Measurements from ENCODE around the gene SMARCA2. TPM values are rescaled to one million over a fixed set of nuclear protein-coding genes. Genes with fewer than 3 reads are reported as not detected.

Gene SMARCA2
- total and polyA plus RNA-seq, 9 of the 15 experiments (the other 6 are each of a cell fraction or from before 2014, with no cell fraction given): 8.0 to 34.8 (median 25.5) TPM

GRCh38 chr9:2231829-2232228 is 216.7 kb downstream of the SMARCA2 start:
- H3K27ac ChIP-seq (ENCODE audit: extremely low read depth, low read depth, low read length): no peak overlapping the region
- WGBS (ENCODE audit: insufficient coverage, low coverage, missing lambda C conversion rate): 0% methylated on average over 2 of the region's 2 CpGs
- H3K9ac ChIP-seq (ENCODE audit: insufficient read depth in 1 of 2, low read depth in 2 of 2, low read length in 2 of 2): no peak overlapping the region
- in situ Hi-C loops (cut with MboI) (no loop called here), intact Hi-C loops (cut with micrococcal nuclease) (no loop called here)
- H3K9me1 ChIP-seq (ENCODE audit: control insufficient read depth, insufficient read depth, low read length): no peaks in the 10 kb centered on the region
- no peak for TF ChIP-seq CHAMP1 (IDR thresholded peaks at IDR 0.05)
- TF ChIP-seq CHD1 (IDR thresholded peaks at IDR 0.05; ENCODE audit: low read length): no peak
- no peak for TF ChIP-seq ZNF507 (tag; conservative IDR thresholded peaks at IDR 0.05)
- TF ChIP-seq NKRF (IDR thresholded peaks at IDR 0.05; ENCODE audit: borderline replicate concordance): no peak
- TF ChIP-seq RBFOX2 (IDR thresholded peaks at IDR 0.05; ENCODE audit: low read depth, low read length): no peak
- TF ChIP-seq RFX7 (CRISPR knock-in tag; IDR thresholded peaks at IDR 0.05): no peak
- TF ChIP-seq ZBTB43 (CRISPR knock-in tag; IDR thresholded peaks at IDR 0.05): no peak
- no peak for TF ChIP-seq ESRRA (IDR thresholded peaks at IDR 0.05; ENCODE audit: borderline replicate concordance, low read depth)
- no peak for TF ChIP-seq KLF13 (tag; IDR thresholded peaks at IDR 0.05; ENCODE audit: borderline replicate concordance, low read depth)
- no peak for FAIRE-seq
- ATAC-seq: no peak
- no TSS peak for BruUV-seq (replicated peaks)
- no peaks in the 10 kb centered on the region for H4K20me1 ChIP-seq (replicated peaks; ENCODE audit: control insufficient read depth, insufficient read depth, low read length)
- H3K4me2 ChIP-seq (ENCODE audit: insufficient read depth, low read length): no peak overlapping the region
- no peaks in the 10 kb centered on the region for H3K79me2 ChIP-seq (ENCODE audit: control insufficient read depth, insufficient read depth, low read length)
- no peak overlapping the region for H3K4me3 ChIP-seq
- CTCF ChIA-PET (ENCODE audit: low intra/inter-chr PET ratio): interaction anchor here (0.7 kb wide), 1 partner anchor 497 kb away, joined by 3 read pairs; no protein-coding TSS in a partner anchor
- POLR2A ChIA-PET: no interaction called here
- no peaks in the 10 kb centered on the region for H3K36me3 ChIP-seq (ENCODE audit: control insufficient read depth, insufficient read depth, low read length)
- DNase-seq (ENCODE audit: extremely low read depth in 1 of 4, low spot score in 3 of 4): no peak
- H3K4me1 ChIP-seq (replicated peaks in 1 of 2; ENCODE audit: control insufficient read depth in 2 of 2, insufficient read depth in 2 of 2, low read length in 2 of 2): 0 out of 5 replicates have a peak, but pooled peaks cover 0 to 2% of the 10 kb centered on the region in 2 experiments
- H3K9me3 ChIP-seq (replicated peaks; ENCODE audit: control insufficient read depth, insufficient read depth, low read depth, low read length): no peaks in the 10 kb centered on the region
- H2AFZ ChIP-seq (ENCODE audit: low read depth, low read length): no peak overlapping the region
- peaks cover 0 to 10% of the 10 kb centered on the region in 2 experiments; a peak in 1 of 5 replicates for H3K27me3 ChIP-seq (ENCODE audit: control insufficient read depth in 2 of 2, insufficient read depth in 2 of 2, low read length in 2 of 2)

Data from K562 (cell line).